Omental fat pad (tissue), 4 donors: Measurements from ENCODE around the gene TXNRD3. TPM values are rescaled to one million over a fixed set of nuclear protein-coding genes. Genes with fewer than 3 reads are reported as not detected.
"Not testable (repeated sequence)": the region's sequence is repeated elsewhere in the genome, so short reads cannot be mapped to it uniquely, and the experiment has no call there.

ENCODE experiments used
- ATAC-seq: fragments of 150-250 bp; one replicate; pipeline ENCODE4 v1.9.1; 2016; ENCODE audit warnings: mild to moderate bottlenecking, moderate library complexity; ENCODE audit not compliant: low FRiP score
- DNase-seq: peaks from one replicate; pipeline ENCODE4 v3.0.0-alpha.2; 2019; ENCODE audit warnings: low spot score
- total RNA-seq, 4 donors: library from RNA; depleted of rRNA; stranded (reverse); fragments of >200 nt; gene quantifications; one replicate each; pipeline ENCODE4 v1.1.0, GENCODE V29; 2016
- TF ChIP-seq, protein P1 (sequence below), 3 donors: fragments of 450-650 bp; IDR thresholded peaks; one replicate each; pipeline ENCODE4 v1.5.1; 2016 to 2017; ENCODE audit warnings: antibody characterized with exemption in 3 of 3, mild to moderate bottlenecking in 3 of 3, moderate library complexity in 2 of 3

Gene TXNRD3
- total RNA-seq, 4 donors from 2014 or later, result 6.4 to 12.5 (median 8.3) TPM

DNA sequence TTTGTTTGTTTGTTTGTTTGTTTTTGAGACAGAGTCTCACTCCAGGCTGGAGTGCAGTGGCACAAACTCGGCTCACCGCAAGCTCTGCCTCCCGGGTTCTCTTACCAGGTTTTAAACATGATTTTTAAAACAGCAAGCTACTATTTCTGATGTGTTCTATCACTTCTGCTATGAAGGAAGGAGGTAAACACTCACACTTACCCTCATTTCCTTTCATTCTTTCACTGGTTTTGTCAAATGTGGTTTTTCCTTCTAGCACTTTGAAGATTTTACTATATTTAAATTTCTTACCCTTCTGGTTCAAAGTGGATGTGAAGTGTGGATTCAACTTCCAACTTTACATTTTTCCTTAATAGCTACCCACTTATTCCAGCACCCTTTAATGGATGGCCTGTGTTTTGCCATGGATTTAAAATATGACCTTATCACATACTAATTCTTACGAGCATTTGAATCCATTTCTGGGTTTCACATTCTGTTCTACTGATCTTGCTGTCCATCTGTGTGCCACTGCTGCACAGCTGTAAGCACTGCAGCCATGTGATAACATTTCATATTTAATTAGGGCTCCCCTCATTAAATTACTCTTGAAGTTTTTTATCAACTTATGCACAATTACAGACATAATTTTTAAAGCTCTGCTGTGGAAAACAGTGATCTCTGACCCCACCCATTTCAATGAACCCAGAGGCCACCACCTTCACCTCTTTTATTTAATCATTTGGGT, 42.3 kb downstream of the TXNRD3 start:
- no peak for ATAC-seq
- DNase-seq, result no peak
- TF ChIP-seq, protein P1, sequence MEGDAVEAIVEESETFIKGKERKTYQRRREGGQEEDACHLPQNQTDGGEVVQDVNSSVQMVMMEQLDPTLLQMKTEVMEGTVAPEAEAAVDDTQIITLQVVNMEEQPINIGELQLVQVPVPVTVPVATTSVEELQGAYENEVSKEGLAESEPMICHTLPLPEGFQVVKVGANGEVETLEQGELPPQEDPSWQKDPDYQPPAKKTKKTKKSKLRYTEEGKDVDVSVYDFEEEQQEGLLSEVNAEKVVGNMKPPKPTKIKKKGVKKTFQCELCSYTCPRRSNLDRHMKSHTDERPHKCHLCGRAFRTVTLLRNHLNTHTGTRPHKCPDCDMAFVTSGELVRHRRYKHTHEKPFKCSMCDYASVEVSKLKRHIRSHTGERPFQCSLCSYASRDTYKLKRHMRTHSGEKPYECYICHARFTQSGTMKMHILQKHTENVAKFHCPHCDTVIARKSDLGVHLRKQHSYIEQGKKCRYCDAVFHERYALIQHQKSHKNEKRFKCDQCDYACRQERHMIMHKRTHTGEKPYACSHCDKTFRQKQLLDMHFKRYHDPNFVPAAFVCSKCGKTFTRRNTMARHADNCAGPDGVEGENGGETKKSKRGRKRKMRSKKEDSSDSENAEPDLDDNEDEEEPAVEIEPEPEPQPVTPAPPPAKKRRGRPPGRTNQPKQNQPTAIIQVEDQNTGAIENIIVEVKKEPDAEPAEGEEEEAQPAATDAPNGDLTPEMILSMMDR (IDR thresholded peaks at IDR 0.05), result no peak

DNA sequence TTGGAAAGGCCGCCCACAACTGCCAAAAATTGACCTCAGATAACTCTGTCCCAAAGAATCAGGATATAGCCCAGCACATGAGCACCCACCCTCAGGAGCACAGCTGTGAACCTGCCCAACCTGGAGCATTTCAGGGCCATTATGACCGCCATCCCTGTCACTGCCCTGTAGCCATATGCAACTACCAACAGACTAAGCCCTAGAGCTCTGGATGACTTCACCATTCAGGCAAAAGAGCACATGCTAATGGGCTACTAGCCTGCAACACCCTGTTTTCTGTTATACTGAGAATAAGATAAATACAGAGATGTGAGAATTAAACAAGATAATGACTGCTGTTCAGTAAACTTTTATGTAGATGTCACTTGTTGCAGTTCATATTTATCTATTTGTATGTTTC, 45.0 kb downstream of the TXNRD3 start:
- no peak for DNase-seq
- ATAC-seq, result no peak
- TF ChIP-seq, protein P1 (IDR thresholded peaks at IDR 0.05), result no peak

DNA sequence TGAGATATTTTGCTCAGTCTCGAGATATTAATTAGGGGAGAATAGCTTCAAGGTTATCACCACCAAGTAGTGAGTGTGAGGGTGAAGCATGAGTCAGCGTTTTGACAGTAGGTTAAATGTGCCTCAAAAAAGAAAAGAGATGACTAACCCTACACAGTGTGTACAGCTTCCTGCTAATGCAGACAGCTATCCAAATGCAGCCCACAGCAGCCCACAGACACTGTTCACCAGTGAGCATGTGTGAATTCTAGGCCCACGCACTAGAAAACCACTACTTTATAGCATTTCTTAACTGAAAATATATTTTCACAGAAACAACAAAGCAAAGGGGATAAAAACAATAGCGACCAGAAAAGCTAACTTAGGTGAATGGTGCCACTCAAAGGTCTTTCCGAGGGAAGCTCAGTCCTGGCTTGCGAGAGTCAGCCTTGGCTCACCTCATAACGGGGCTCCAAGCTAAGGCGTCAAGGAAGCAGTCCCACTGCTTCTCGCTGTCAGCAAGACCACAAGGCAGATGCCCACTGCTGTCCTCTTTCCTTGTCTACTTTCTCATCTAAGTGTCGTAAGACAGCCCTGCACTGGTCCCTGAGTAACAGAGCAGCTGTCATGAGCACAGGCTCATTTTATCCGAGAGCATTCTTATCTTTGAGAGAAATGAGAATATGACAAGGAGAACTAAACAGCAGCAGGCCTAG, 47.6 kb downstream of the TXNRD3 start:
- TF ChIP-seq, protein P1 (IDR thresholded peaks at IDR 0.05), result no peak
- DNase-seq (no peak), ATAC-seq (no peak)

DNA sequence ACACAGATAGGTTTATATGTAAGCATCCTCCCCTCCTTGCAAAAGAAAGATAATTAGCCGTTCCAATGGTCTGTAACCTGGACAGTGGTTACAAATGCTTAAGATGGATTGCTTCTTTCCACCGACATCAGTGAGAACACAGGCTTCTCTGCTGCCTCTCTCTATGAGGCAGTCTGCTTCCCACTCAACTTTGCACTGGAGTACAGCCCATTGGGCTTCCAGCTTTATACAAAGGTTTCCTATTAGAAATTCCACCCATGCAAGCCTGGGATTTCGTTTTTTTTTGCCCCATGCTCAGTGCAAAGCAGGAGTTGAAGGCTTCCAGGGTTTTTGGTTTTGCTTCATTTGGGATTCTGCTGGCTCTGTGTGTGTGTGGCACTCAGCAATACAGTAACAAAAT, 48.9 kb downstream of the TXNRD3 start:
- DNase-seq (no peak), ATAC-seq (no peak)
- TF ChIP-seq, protein P1 (IDR thresholded peaks at IDR 0.05), result no peak

DNA sequence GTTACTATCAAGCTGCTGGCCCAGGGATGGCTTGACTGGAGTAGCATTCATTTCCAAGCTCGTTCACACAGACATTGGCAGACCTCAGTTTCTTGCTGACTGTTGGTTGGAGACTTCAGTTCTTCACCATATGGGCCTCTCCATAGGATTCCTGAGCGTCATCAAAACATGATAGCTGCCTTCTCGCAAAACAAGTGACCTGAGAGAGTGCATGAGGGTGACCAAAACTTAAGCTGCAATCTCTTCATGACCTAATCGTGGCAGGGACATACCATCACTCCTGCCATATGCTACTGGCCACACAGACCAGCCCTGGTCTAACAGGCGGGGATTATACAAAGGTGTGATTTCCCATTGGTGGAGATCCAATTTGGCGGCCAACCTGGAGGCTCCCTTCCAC, 50.2 kb downstream of the TXNRD3 start:
- TF ChIP-seq, protein P1 (IDR thresholded peaks at IDR 0.05), result no peak
- ATAC-seq, result no peak
- no peak for DNase-seq

DNA sequence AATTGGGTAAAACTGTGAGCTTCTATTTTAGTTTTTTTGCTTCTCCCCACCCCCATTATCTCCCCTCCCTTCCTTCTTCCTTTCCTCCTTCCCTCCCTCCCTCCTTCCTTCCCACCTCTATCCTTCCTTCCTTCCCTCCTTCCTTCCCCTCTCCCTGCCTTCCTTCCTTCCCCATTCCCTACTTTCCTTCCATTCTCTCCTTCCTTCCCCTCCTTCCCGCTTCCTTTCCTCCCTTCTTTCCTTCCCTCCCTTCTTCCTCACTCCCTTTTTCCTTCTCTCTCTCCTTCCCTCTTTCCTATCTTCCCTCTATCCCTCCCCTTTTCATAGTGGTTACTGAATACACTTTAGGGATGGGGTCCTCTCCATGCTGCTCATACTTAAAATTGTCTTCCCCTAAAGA, 55.8 kb downstream of the TXNRD3 start:
- DNase-seq (no peak), ATAC-seq (no peak)
- TF ChIP-seq, protein P1 (IDR thresholded peaks at IDR 0.05), result no peak

DNA sequence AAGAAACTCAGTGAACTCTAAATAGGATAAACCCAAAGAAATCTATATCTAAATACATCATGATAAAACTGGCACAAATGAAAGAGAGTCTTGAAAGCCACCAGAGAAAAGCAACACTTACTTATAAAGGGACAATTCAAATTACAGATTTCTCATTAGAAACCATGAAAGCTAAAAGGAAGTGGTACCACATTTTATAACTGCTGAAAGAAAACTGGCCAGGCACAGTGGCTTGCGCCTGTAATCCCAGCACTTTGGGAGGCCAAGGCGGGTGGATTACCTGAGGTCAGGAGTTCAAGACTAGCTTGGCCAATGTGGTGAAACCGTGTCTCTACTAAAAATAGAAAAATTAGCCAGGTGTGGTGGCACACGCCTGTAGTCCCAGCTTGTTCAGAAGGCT, 59.4 kb downstream of the TXNRD3 start:
- not testable (repeated sequence) for DNase-seq, ATAC-seq

DNA sequence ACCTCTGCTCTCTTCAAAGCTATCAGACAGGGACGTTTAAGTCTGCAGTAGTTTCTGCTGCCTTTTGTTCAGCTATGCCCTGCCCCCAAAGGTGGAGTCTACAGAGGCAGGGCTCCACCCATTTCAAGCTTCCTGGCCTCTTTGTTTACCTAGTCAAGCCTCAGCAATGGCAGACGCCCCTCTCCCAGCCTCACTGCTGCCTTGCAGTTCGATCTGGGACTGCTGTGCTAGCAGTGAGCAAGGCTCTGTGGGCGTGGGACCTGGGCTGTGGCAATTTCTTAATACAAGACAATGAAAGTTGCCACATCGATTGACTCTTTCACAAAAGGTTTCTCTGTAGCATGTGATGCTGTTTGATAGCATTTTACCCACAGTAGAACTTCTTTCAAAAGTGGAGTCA, 63.4 kb downstream of the TXNRD3 start:
- ATAC-seq, DNase-seq: not testable (repeated sequence)
